ENCODE results near the gene TBCEL. TPM values are rescaled to one million over a fixed set of nuclear protein-coding genes. Genes with fewer than 3 reads are reported as not detected.

TBCEL gene
- total and polyA plus RNA-seq, 4 experiments from 2014 or later: 3.7 to 22.6 (median 13.2) TPM

DNA sequence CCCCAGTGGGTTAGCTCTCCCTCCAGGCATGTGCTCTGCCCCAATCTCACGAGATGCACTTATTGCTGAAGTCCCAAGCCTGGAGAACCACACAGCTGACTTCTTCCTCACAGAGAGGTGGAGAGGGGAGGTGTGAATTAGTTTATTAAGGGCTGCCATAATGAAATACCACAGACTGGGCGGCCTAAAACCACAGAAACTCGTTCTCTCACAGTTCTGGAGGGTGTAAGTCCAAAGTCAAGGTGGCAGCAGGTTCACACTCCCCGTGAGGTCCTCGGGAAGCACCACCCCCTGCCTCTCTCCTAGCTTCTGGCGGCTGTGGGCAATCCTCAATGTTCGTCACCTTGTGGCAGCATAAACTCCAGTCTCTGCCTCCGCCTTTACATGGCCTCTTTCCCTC, 116.5 kb downstream of the TBCEL start:
- intact Hi-C loops (cut with micrococcal nuclease): no loop called here
- Histone ChIP-seq H3K4me1 (ENCODE audit: insufficient read depth, low read length) (no peaks in the 10 kb centered on the region), H3K27ac (ENCODE audit: low read depth, low read length) (no peak overlapping the region), H3K9me3 (ENCODE audit: control insufficient read depth in 1 of 2, low read length in 2 of 2) (no peaks in the 10 kb centered on the region), H3K4me3 (ENCODE audit: low read length in 2 of 2) (no peak overlapping the region), H3K36me3 (ENCODE audit: insufficient read depth, low read length) (no peaks in the 10 kb centered on the region), H3K27me3 (ENCODE audit: insufficient read depth, low read length) (no peaks in the 10 kb centered on the region)
- DNase-seq: no peak
- Mint-ChIP-seq H3K4me3 (no peak overlapping the region), H3K9me3 (peaks cover 0 to 2% (median 0%) of the 10 kb centered on the region in 8 donors), H3K4me1 (no peaks in the 10 kb centered on the region), H3K36me3 (no peaks in the 10 kb centered on the region), H3K27ac (no peak overlapping the region), H3K27me3 (peaks cover 0 to 6% of the 10 kb centered on the region in 2 donors)
- ChIA-PET CTCF (ENCODE audit: partially characterized antibody) (no interaction called here), POLR2A (ENCODE audit: partially characterized antibody) (no interaction called here)

Other genes starting within 250 kb of the TBCEL start
- under 1 TPM; 0.33 to 0.38 TPM for gene TECTA, start 77.1 kb downstream of the TBCEL start, total RNA-seq
- under 1 TPM in 1 of 2 donors, not detected in 1; 0.07 TPM for gene TECTA, start 77.1 kb downstream of the TBCEL start, polyA plus RNA-seq

Data from CD4-positive, alpha-beta memory T cell (primary cell).